Measurements from ENCODE around the gene TCF3. TPM values are rescaled to one million over a fixed set of nuclear protein-coding genes. Genes with fewer than 3 reads are reported as not detected.

TCF3 gene
- 45.9 to 72.5 TPM (median 61.9 TPM) in 5 replicates for total RNA-seq (2022; extraction: Qiagen RNA extraction; ENCODE audit: low read depth)

GRCh38 chr19:1652471-1653299 lies at the start of gene TCF3:
Gene TCF3, minus strand, starts transcription at chr19:1652615. Its CDS starts 2,367 bp downstream, at chr19:1650248.

GRCh38 chr19:1605236-1606137 lies 46.9 kb downstream of the TCF3 start, which contains the start of gene UQCR11:
Gene UQCR11, minus strand, starts transcription at chr19:1605462. Its CDS starts 53 bp downstream, at chr19:1605409.

GRCh38 chr19:1592755-1593500 lies 59.5 kb downstream of the TCF3 start, which contains the start of gene MBD3:
Gene MBD3, minus strand, starts transcription at chr19:1592865. Its CDS starts 234 bp downstream, at chr19:1592631.

GRCh38 chr19:1568320-1569019 lies 83.9 kb downstream of the TCF3 start, which contains the start of gene MEX3D:
Gene MEX3D, minus strand, starts transcription at chr19:1568325. Its CDS starts 267 bp downstream, at chr19:1568058.

Other genes starting within 250 kb of the TCF3 start
- 85.0 to 111 TPM (median 101 TPM) in 5 replicates for gene DAZAP1, start 245.0 kb downstream of the TCF3 start, total RNA-seq (2022; extraction: Qiagen RNA extraction; ENCODE audit: low read depth)
- 1,330 to 2,073 TPM (median 1,926 TPM) in 5 replicates for gene RPS15, start 214.2 kb downstream of the TCF3 start, total RNA-seq (2022; extraction: Qiagen RNA extraction; ENCODE audit: low read depth)
- gene APC2, start 202.5 kb downstream of the TCF3 start, total RNA-seq (2022; extraction: Qiagen RNA extraction; ENCODE audit: low read depth) = 0.69 to 2.1 TPM (median 1.3 TPM) in 5 replicates
- gene C19orf25, start 173.4 kb downstream of the TCF3 start, total RNA-seq (2022; extraction: Qiagen RNA extraction; ENCODE audit: low read depth) = 11.0 to 20.5 TPM (median 16.4 TPM) in 5 replicates
- gene PCSK4, start 162.3 kb downstream of the TCF3 start, total RNA-seq (2022; extraction: Qiagen RNA extraction; ENCODE audit: low read depth) = 0.48 to 1.0 TPM (median 0.92 TPM) in 5 replicates
- 3.8 to 5.9 TPM (median 5.4 TPM) in 5 replicates for gene REEP6, start 161.4 kb downstream of the TCF3 start, total RNA-seq (2022; extraction: Qiagen RNA extraction; ENCODE audit: low read depth)
- gene ADAMTSL5, start 139.6 kb downstream of the TCF3 start, total RNA-seq (2022; extraction: Qiagen RNA extraction; ENCODE audit: low read depth) = 2.6 to 3.8 TPM (median 2.8 TPM) in 5 replicates
- not detected in 5 replicates for gene PLK5, start 128.5 kb downstream of the TCF3 start, total RNA-seq (2022; extraction: Qiagen RNA extraction; ENCODE audit: low read depth)
- gene MEX3D, start 84.3 kb downstream of the TCF3 start, total RNA-seq (2022; extraction: Qiagen RNA extraction; ENCODE audit: low read depth) = 6.6 to 14.1 TPM (median 13.2 TPM) in 5 replicates
- 28.2 to 52.2 TPM (median 47.2 TPM) in 5 replicates for gene MBD3, start 59.8 kb downstream of the TCF3 start, total RNA-seq (2022; extraction: Qiagen RNA extraction; ENCODE audit: low read depth)
- 93.4 to 214 TPM (median 164 TPM) in 5 replicates for gene UQCR11, start 47.2 kb downstream of the TCF3 start, total RNA-seq (2022; extraction: Qiagen RNA extraction; ENCODE audit: low read depth)
- not detected in 5 replicates for gene ONECUT3, start 100.9 kb upstream of the TCF3 start, total RNA-seq (2022; extraction: Qiagen RNA extraction; ENCODE audit: low read depth)
- 1.8 to 3.8 TPM (median 2.6 TPM) in 5 replicates for gene ATP8B3, start 159.7 kb upstream of the TCF3 start, total RNA-seq (2022; extraction: Qiagen RNA extraction; ENCODE audit: low read depth)
- gene REXO1, start 195.9 kb upstream of the TCF3 start, total RNA-seq (2022; extraction: Qiagen RNA extraction; ENCODE audit: low read depth) = 15.7 to 24.2 TPM (median 21.6 TPM) in 5 replicates
- gene KLF16, start 211.0 kb upstream of the TCF3 start, total RNA-seq (2022; extraction: Qiagen RNA extraction; ENCODE audit: low read depth) = 13.9 to 32.7 TPM (median 26.1 TPM) in 5 replicates
- gene ABHD17A, start 232.9 kb upstream of the TCF3 start, total RNA-seq (2022; extraction: Qiagen RNA extraction; ENCODE audit: low read depth) = 18.9 to 40.1 TPM (median 36.1 TPM) in 5 replicates

Measured in A549 treated with RU486 at 1 μM for 4 hours (cell line).